Astrocyte of the cerebellum (primary cell): ENCODE data around the gene NMT1.

Source experiments
- DNase-seq: peaks from one replicate; pipeline ENCODE4 v3.0.0-alpha.2; 2011; ENCODE audit warnings: low read depth
- H3K4me3 ChIP-seq: 2 replicates; pipeline ENCODE4 v1.5.1; 2011; ENCODE audit warnings: mild to moderate bottlenecking, low read depth, low read length, moderate library complexity
- CTCF ChIP-seq: IDR thresholded peaks from 2 replicates; pipeline ENCODE4 v1.5.1; 2012; ENCODE audit warnings: low read length, low read depth, moderate library complexity, mild to moderate bottlenecking; ENCODE audit errors: missing control alignments
- in situ Hi-C: cut with HindIII; loops from 2 replicates; pipeline ENCODE4 v1.10.0; 2017; ENCODE audit warnings: low sequenced_read_pairs

Gene NMT1

GRCh38 chr17:45103269-45103795, 42.2 kb downstream of the NMT1 start:
- no peak for DNase-seq
- in situ Hi-C loops: no loop called here
- no peak overlapping the region for H3K4me3 ChIP-seq
- TF ChIP-seq CTCF: no peak

GRCh38 chr17:45104029-45104428, 42.9 kb downstream of the NMT1 start:
- TF ChIP-seq CTCF: no peak
- in situ Hi-C loops: no loop called here
- DNase-seq: no peak
- no peak overlapping the region for H3K4me3 ChIP-seq

- no peak for TF ChIP-seq CTCF
- in situ Hi-C loops: no loop called here
- no peak overlapping the region for H3K4me3 ChIP-seq
- DNase-seq: no peak
Observed at GRCh38 chr17:45104497-45104896, 43.4 kb downstream of the NMT1 start.

GRCh38 chr17:45104907-45105624, 43.9 kb downstream of the NMT1 start:
- H3K4me3 ChIP-seq: no peak overlapping the region
- TF ChIP-seq CTCF: no peak
- in situ Hi-C loops: no loop called here
- no peak for DNase-seq

GRCh38 chr17:45106096-45106495, 45.0 kb downstream of the NMT1 start:
- no peak for DNase-seq
- no peak overlapping the region for H3K4me3 ChIP-seq
- in situ Hi-C loops: no loop called here
- no peak for TF ChIP-seq CTCF

GRCh38 chr17:45106582-45106981, 45.5 kb downstream of the NMT1 start:
- no peak overlapping the region for H3K4me3 ChIP-seq
- TF ChIP-seq CTCF: no peak
- no peak for DNase-seq
- in situ Hi-C loops: no loop called here
